B cell (primary cell): ENCODE results near the gene PNMA8C. TPM values are rescaled to one million over a fixed set of nuclear protein-coding genes. Genes with fewer than 3 reads are reported as not detected.

Experiments used
- ATAC-seq: fragments of 200-7000 bp; cut with Tn5 transposase; one replicate; pipeline ENCODE4 v1.10.0; 2021; ENCODE audit warnings: low read depth, mild to moderate bottlenecking, moderate number of reproducible peaks, moderate library complexity
- CTCF ChIA-PET: fragments of 350-600 bp; sonication (Branson Sonifier 250); formaldehyde crosslinking; loops from one replicate; lab custom pipeline; 2021; ENCODE audit warnings: antibody characterized with exemption, inconsistent platforms; lab: Charles Lee
- POLR2A ChIA-PET: fragments of 350-600 bp; sonication (Branson Sonifier 250); formaldehyde crosslinking; loops from one replicate; lab custom pipeline; 2021; ENCODE audit warnings: antibody characterized with exemption; lab: Charles Lee
- DNase-seq: peaks from one replicate; pipeline ENCODE4 v3.0.0; 2013
- H2AFZ ChIP-seq: 2 replicates; pipeline ENCODE4 v1.6.1; 2012; ENCODE audit warnings: mild to moderate bottlenecking, low read depth, low read length; ENCODE audit not compliant: insufficient read depth, poor library complexity, severe bottlenecking
- H3K27ac ChIP-seq, 2 donors: 1 replicate in 1 of 2; 2 replicates in 1 of 2; pipeline ENCODE4 v1.5.1; 2012 to 2013; ENCODE audit warnings: low read length in 2 of 2, mild to moderate bottlenecking in 2 of 2, moderate library complexity in 1 of 2
- H3K27me3 ChIP-seq, 4 experiments: fragments of 200-600 bp in 1 of 4; sonication (generic) in 1 of 4; replicated peaks in 1 of 4; 1 replicate in 2 of 4; 2 replicates in 2 of 4; pipeline versions ENCODE4 v1.6.1 to v1.7.0; 2013 to 2016; ENCODE audit warnings: low read length in 3 of 4, mild to moderate bottlenecking in 2 of 4, mixed read lengths in 1 of 4, moderate library complexity in 1 of 4; ENCODE audit not compliant: insufficient read depth in 4 of 4, control insufficient read depth in 3 of 4; ENCODE audit errors: control extremely low read depth in 1 of 4
- H3K36me3 ChIP-seq, 2 experiments: replicated peaks in 1 of 2; 1 replicate in 1 of 2; 2 replicates in 1 of 2; pipeline versions ENCODE4 v1.6.1 to v1.7.1; 2013; ENCODE audit warnings: low read length in 1 of 2; ENCODE audit not compliant: insufficient read depth in 2 of 2, control insufficient read depth in 1 of 2; ENCODE audit errors: control extremely low read depth in 1 of 2, extremely low read depth in 1 of 2
- H3K4me1 ChIP-seq, 2 donors: fragments of 200-600 bp in 1 of 2; sonication (generic) in 1 of 2; 1 replicate in 1 of 2; 2 replicates in 1 of 2; pipeline versions ENCODE4 v1.5.1 to v1.6.1; 2013 to 2017; ENCODE audit warnings: low read length in 2 of 2; ENCODE audit not compliant: control insufficient read depth in 2 of 2, insufficient read depth in 2 of 2
- H3K4me2 ChIP-seq: replicated peaks from 2 replicates; pipeline ENCODE3; 2012; ENCODE audit warnings: mild to moderate bottlenecking, low read depth, low read length; ENCODE audit not compliant: poor library complexity, severe bottlenecking
- H3K4me3 ChIP-seq, 5 experiments: fragments of 200-600 bp in 1 of 5; sonication (generic) in 1 of 5; 1 replicate in 3 of 5; 2 replicates in 2 of 5; pipeline versions ENCODE4 v1.5.1 to v1.7.0; 2011 to 2016; ENCODE audit warnings: low read length in 4 of 5, mild to moderate bottlenecking in 4 of 5, low read depth in 2 of 5, control low read depth in 1 of 5, moderate library complexity in 1 of 5; ENCODE audit not compliant: insufficient read depth in 1 of 5; ENCODE audit errors: control extremely low read depth in 1 of 5, extremely low read depth in 1 of 5
- H3K79me2 ChIP-seq: fragments of 200-600 bp; sonication (generic); one replicate; pipeline ENCODE4 v1.6.0; 2016; ENCODE audit warnings: low read length; ENCODE audit not compliant: control insufficient read depth, insufficient read depth
- H3K9ac ChIP-seq: fragments of 200-600 bp; sonication (generic); 2 replicates; pipeline ENCODE4 v1.6.1; 2017; ENCODE audit warnings: mild to moderate bottlenecking, low read length, moderate library complexity
- H3K9me3 ChIP-seq, 3 donors: one replicate each; pipeline versions ENCODE4 v1.6.1 to v1.7.1; 2013; ENCODE audit warnings: low read length in 2 of 3; ENCODE audit not compliant: control insufficient read depth in 2 of 3, insufficient read depth in 1 of 3; ENCODE audit errors: control extremely low read depth in 1 of 3
- H4K20me1 ChIP-seq: 2 replicates; pipeline ENCODE4 v1.6.0; 2012; ENCODE audit warnings: mild to moderate bottlenecking, low read length; ENCODE audit not compliant: insufficient read depth, control insufficient read depth, poor library complexity, severe bottlenecking
- H3K27ac Mint-ChIP-seq: one replicate; pipeline ENCODE4 v1.8.0; 2021; ENCODE audit warnings: mixed read lengths
- H3K27me3 Mint-ChIP-seq: one replicate; pipeline ENCODE4 v1.8.0; 2021; ENCODE audit warnings: mixed read lengths
- H3K4me1 Mint-ChIP-seq: one replicate; pipeline ENCODE4 v1.8.0; 2021; ENCODE audit warnings: mixed read lengths
- H3K4me3 Mint-ChIP-seq: one replicate; pipeline ENCODE4 v1.8.0; 2021; ENCODE audit warnings: mixed read lengths
- H3K9me3 Mint-ChIP-seq: one replicate; pipeline ENCODE4 v1.8.0; 2022; ENCODE audit warnings: mixed read lengths; ENCODE audit not compliant: insufficient read depth
- EZH2 ChIP-seq: IDR thresholded peaks from 2 replicates; pipeline ENCODE4 v1.6.1; 2012; ENCODE audit warnings: borderline replicate concordance, low read depth, mild to moderate bottlenecking, moderate library complexity, low read length; ENCODE audit not compliant: insufficient read depth, poor library complexity, severe bottlenecking
- WGBS: methylation state at CpG from one replicate; pipeline ENCODE4 v1.1.5; 2013; ENCODE audit warnings: missing lambda C conversion rate; ENCODE audit not compliant: insufficient coverage; 5-methylcytosine and 5-hydroxymethylcytosine counted together
- intact Hi-C: fragments of 100-400 bp; cut with micrococcal nuclease; formaldehyde crosslinking; loops from one replicate; pipeline ENCODE4 v1.10.0; 2022
- polyA plus RNA-seq: library from polyadenylated mRNA; depleted of rRNA; stranded (reverse); fragments of >200 nt; gene quantifications from 2 replicates; pipeline ENCODE4 v1.2.3, GENCODE V29; 2012
- total RNA-seq, 2 donors: library from RNA; stranded (reverse); fragments of 120-200 nt in 1 of 2; gene quantifications; 1 replicate in 1 of 2; 2 replicates in 1 of 2; pipeline versions ENCODE4 v1.2.3 to v1.2.4, GENCODE V29; 2013 to 2022
- TF ChIP-seq, protein P1 (sequence below): fragments of 200-600 bp; IDR thresholded peaks from one replicate; pipeline ENCODE4 v1.8.0; 2022; ENCODE audit warnings: antibody characterized with exemption, mild to moderate bottlenecking

The PNMA8C gene
- total and polyA plus RNA-seq, 2 donors (not counting 1 experiment from before 2014, with no cell fraction given) = not detected

DNA sequence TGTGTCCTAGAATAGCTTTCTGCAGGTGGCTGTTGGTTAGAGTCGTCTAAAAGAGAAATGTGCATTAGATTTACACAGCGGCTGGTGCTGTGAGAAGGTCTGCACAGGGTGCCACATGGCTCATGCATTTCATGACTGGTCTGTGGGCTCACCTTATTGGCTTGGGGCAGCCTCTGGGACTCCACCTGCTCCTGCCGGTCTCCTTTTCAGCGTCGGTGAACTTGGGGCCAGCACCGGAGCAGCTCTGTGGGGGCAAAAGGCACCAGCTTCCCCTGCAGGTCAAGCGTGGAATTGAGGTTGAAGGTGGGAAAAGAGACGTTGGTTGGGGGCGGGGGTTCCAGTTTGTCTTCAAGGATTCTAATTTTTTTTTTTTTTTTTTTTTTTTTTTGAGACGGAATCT, 3.1 kb upstream of the PNMA8C start:
- POLR2A ChIA-PET = no interaction called here
- Histone ChIP-seq H3K27ac (no peak overlapping the region), H3K79me2 (no peaks in the 10 kb centered on the region), H3K4me3 (no peak overlapping the region), H3K36me3 (no peaks in the 10 kb centered on the region), H2AFZ (no peak overlapping the region), H3K9me3 (peaks cover 0 to 5% (median 0%) of the 10 kb centered on the region in 3 donors), H3K9ac (no peak overlapping the region), H3K4me2 (no peak overlapping the region), H3K27me3 (peaks cover 0 to 36% (median 16%) of the 10 kb centered on the region in 4 experiments), H3K4me1 (peaks cover 10 to 11% of the 10 kb centered on the region in 2 donors), H4K20me1 (no peaks in the 10 kb centered on the region)
- Mint-ChIP-seq H3K27me3 (peaks cover 57% of the 10 kb centered on the region), H3K4me1 (peaks cover 16% of the 10 kb centered on the region), H3K9me3 (no peaks in the 10 kb centered on the region), H3K27ac (no peak overlapping the region), H3K4me3 (no peak overlapping the region)
- CTCF ChIA-PET = interaction anchor here (0.6 to 0.7 kb wide), 2 partner anchors 1023 to 1805 kb away, joined by 4 read pairs; no protein-coding TSS in a partner anchor
- no peak for DNase-seq
- TF ChIP-seq EZH2 = no peak
- TF ChIP-seq, protein P1, sequence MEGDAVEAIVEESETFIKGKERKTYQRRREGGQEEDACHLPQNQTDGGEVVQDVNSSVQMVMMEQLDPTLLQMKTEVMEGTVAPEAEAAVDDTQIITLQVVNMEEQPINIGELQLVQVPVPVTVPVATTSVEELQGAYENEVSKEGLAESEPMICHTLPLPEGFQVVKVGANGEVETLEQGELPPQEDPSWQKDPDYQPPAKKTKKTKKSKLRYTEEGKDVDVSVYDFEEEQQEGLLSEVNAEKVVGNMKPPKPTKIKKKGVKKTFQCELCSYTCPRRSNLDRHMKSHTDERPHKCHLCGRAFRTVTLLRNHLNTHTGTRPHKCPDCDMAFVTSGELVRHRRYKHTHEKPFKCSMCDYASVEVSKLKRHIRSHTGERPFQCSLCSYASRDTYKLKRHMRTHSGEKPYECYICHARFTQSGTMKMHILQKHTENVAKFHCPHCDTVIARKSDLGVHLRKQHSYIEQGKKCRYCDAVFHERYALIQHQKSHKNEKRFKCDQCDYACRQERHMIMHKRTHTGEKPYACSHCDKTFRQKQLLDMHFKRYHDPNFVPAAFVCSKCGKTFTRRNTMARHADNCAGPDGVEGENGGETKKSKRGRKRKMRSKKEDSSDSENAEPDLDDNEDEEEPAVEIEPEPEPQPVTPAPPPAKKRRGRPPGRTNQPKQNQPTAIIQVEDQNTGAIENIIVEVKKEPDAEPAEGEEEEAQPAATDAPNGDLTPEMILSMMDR = no peak
- 42% methylated on average over 6 of the region's 10 CpGs for WGBS
- no peak for ATAC-seq
- intact Hi-C loops = no loop called here

DNA sequence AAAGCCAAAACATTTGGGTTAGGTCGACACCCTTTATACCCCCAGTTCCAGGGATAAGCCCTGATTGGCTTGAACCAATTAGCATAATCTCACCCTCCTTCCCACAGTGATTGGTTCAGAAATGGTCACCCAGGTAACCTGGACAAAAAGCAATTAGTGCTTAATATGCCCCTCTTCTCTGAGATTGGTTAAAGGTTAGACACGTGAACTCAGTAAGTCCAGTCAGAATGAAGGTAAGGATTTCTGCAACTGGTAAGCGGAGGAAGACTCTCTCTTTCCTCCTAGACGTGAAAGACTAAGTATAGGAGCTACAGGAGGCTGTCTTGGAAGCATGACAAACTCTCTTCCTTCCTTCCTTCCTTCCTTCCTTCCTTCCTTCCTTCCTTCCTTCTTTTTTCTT, 1.3 kb upstream of the PNMA8C start:
- ATAC-seq (no peak), DNase-seq (no peak)
- TF ChIP-seq, protein P1 = no peak
- no peak for TF ChIP-seq EZH2
- CTCF ChIA-PET = no interaction called here
- intact Hi-C loops = no loop called here
- no peaks in the 10 kb centered on the region for H4K20me1 ChIP-seq
- POLR2A ChIA-PET = no interaction called here
- H3K4me2 ChIP-seq = no peak overlapping the region
- H3K36me3 ChIP-seq = no peaks in the 10 kb centered on the region
- H3K4me3 ChIP-seq = no peak overlapping the region
- peaks cover 19 to 21% of the 10 kb centered on the region in 2 donors for H3K4me1 ChIP-seq
- no peaks in the 10 kb centered on the region for H3K79me2 ChIP-seq
- H3K27ac ChIP-seq = no peak overlapping the region
- peaks cover 0 to 48% (median 22%) of the 10 kb centered on the region in 4 experiments for H3K27me3 ChIP-seq
- Mint-ChIP-seq H3K4me1 (peaks cover 21% of the 10 kb centered on the region), H3K4me3 (peak overlapping the region; percentile 7), H3K27me3 (peaks cover 61% of the 10 kb centered on the region), H3K9me3 (no peaks in the 10 kb centered on the region), H3K27ac (no peak overlapping the region)
- no peak overlapping the region for H3K9ac ChIP-seq
- peaks cover 0 to 5% (median 0%) of the 10 kb centered on the region in 3 donors for H3K9me3 ChIP-seq
- H2AFZ ChIP-seq = no peak overlapping the region
- WGBS = 82% methylated on average over 1 of the region's 4 CpGs
